Measurements from ENCODE around the gene PDAP1. TPM values are rescaled to one million over a fixed set of nuclear protein-coding genes. Genes with fewer than 3 reads are reported as not detected.

PDAP1 gene
- polyA plus RNA-seq, 1 donor (not counting 4 experiments of a cell fraction or from before 2014, with no cell fraction given), result 99.1 TPM

GRCh38 chr7:99399597-99399996 is 8.8 kb downstream of the PDAP1 start:
- no peaks in the 10 kb centered on the region for H3K9me1 ChIP-seq (ENCODE audit: control insufficient read depth, extremely low read depth, insufficient read depth, low read length)
- TF ChIP-seq EZH2 (IDR thresholded peaks at IDR 0.05; ENCODE audit: low read length) (no peak), CTCF (optimal IDR thresholded peaks at IDR 0.05 in 1 of 3, IDR thresholded peaks at IDR 0.05 in 1 of 3, conservative IDR thresholded peaks at IDR 0.05 in 1 of 3; ENCODE audit: extremely low read depth in 1 of 3, insufficient read depth in 2 of 3, low read length in 3 of 3) (no peak)
- H3K27me3 ChIP-seq (ENCODE audit: control insufficient read depth, extremely low read depth, insufficient read depth, low read length), result no peaks in the 10 kb centered on the region
- H2AFZ ChIP-seq (ENCODE audit: control insufficient read depth, low read length), result no peak overlapping the region
- H3K4me2 ChIP-seq (ENCODE audit: control insufficient read depth, extremely low read depth, insufficient read depth, low read depth, low read length), result no peak overlapping the region
- dilution Hi-C loops (cut with MboI; ENCODE audit: extremely low pct_ligation_motif_present, low sequenced_read_pairs), result no loop called here
- no peak overlapping the region for H3K9ac ChIP-seq (ENCODE audit: control insufficient read depth, extremely low read depth, insufficient read depth, low read length)
- no peak overlapping the region for H3K27ac ChIP-seq (ENCODE audit: control insufficient read depth, insufficient read depth, low read length)
- H4K20me1 ChIP-seq (ENCODE audit: control insufficient read depth, extremely low read depth, insufficient read depth, low read length), result peaks cover 31% of the 10 kb centered on the region
- no peaks in the 10 kb centered on the region for H3K4me1 ChIP-seq (ENCODE audit: control insufficient read depth, extremely low read depth, insufficient read depth, low read length)
- H3K79me2 ChIP-seq (ENCODE audit: control insufficient read depth, insufficient read depth, low read length), result peaks cover 23% of the 10 kb centered on the region
- no peaks in the 10 kb centered on the region for H3K9me3 ChIP-seq (ENCODE audit: control insufficient read depth, low read depth, low read length)
- FAIRE-seq (no peak), DNase-seq (ENCODE audit: low read depth, low spot score) (no peak)
- H3K36me3 ChIP-seq (ENCODE audit: control insufficient read depth in 2 of 2, extremely low read depth in 1 of 2, insufficient read depth in 2 of 2, low read length in 2 of 2), result peaks cover 48 to 70% of the 10 kb centered on the region in 2 experiments
- no peak overlapping the region for H3K4me3 ChIP-seq (ENCODE audit: control insufficient read depth in 2 of 3, extremely low read depth in 1 of 3, insufficient read depth in 2 of 3, low read depth in 1 of 3, low read length in 3 of 3)

- Histone ChIP-seq H3K27me3 (ENCODE audit: control insufficient read depth, extremely low read depth, insufficient read depth, low read length) (no peaks in the 10 kb centered on the region), H2AFZ (ENCODE audit: control insufficient read depth, low read length) (no peak overlapping the region), H3K9ac (ENCODE audit: control insufficient read depth, extremely low read depth, insufficient read depth, low read length) (no peak overlapping the region), H3K4me3 (ENCODE audit: control insufficient read depth in 2 of 3, extremely low read depth in 1 of 3, insufficient read depth in 2 of 3, low read depth in 1 of 3, low read length in 3 of 3) (no peak overlapping the region), H3K9me1 (ENCODE audit: control insufficient read depth, extremely low read depth, insufficient read depth, low read length) (no peaks in the 10 kb centered on the region), H3K27ac (ENCODE audit: control insufficient read depth, insufficient read depth, low read length) (no peak overlapping the region), H3K9me3 (ENCODE audit: control insufficient read depth, low read depth, low read length) (no peaks in the 10 kb centered on the region), H3K79me2 (ENCODE audit: control insufficient read depth, insufficient read depth, low read length) (peaks cover 17% of the 10 kb centered on the region), H3K36me3 (ENCODE audit: control insufficient read depth in 2 of 2, extremely low read depth in 1 of 2, insufficient read depth in 2 of 2, low read length in 2 of 2) (peaks cover 46 to 68% of the 10 kb centered on the region in 2 experiments), H3K4me2 (ENCODE audit: control insufficient read depth, extremely low read depth, insufficient read depth, low read depth, low read length) (no peak overlapping the region), H3K4me1 (ENCODE audit: control insufficient read depth, extremely low read depth, insufficient read depth, low read length) (no peaks in the 10 kb centered on the region), H4K20me1 (ENCODE audit: control insufficient read depth, extremely low read depth, insufficient read depth, low read length) (peaks cover 30% of the 10 kb centered on the region)
- FAIRE-seq (no peak), DNase-seq (ENCODE audit: low read depth, low spot score) (no peak)
- TF ChIP-seq CTCF (optimal IDR thresholded peaks at IDR 0.05 in 1 of 3, IDR thresholded peaks at IDR 0.05 in 1 of 3, conservative IDR thresholded peaks at IDR 0.05 in 1 of 3; ENCODE audit: extremely low read depth in 1 of 3, insufficient read depth in 2 of 3, low read length in 3 of 3) (no peak), EZH2 (IDR thresholded peaks at IDR 0.05; ENCODE audit: low read length) (no peak)
- dilution Hi-C loops (cut with MboI; ENCODE audit: extremely low pct_ligation_motif_present, low sequenced_read_pairs), result no loop called here
Measured at GRCh38 chr7:99398891-99399445, 9.4 kb downstream of the PDAP1 start.
